Astrocyte (in vitro differentiated cells and primary cell): ENCODE data around the gene PLD1. TPM values are rescaled to one million over a fixed set of nuclear protein-coding genes. Genes with fewer than 3 reads are reported as not detected.

ENCODE experiments used
- DNase-seq: peaks from one replicate; pipeline ENCODE4 v3.0.0-alpha.2; 2010; ENCODE audit warnings: low read depth
- FAIRE-seq: peaks from 2 replicates; lab custom pipeline; 2011; peaks lifted over from hg19 to GRCh38; lab: Jason Lieb, UNC
- H2AFZ ChIP-seq: 2 replicates; pipeline ENCODE4 v1.6.0; 2012; ENCODE audit warnings: low read depth, low read length, inconsistent platforms
- H3K27ac ChIP-seq: 2 replicates; pipeline ENCODE4 v1.5.1; 2011; ENCODE audit warnings: low read depth, low read length, inconsistent platforms
- H3K27me3 ChIP-seq: 2 replicates; pipeline ENCODE4 v1.6.0; 2011; ENCODE audit warnings: low read length, inconsistent platforms; ENCODE audit not compliant: insufficient read depth
- H3K36me3 ChIP-seq: 2 replicates; pipeline ENCODE4 v1.5.1; 2011; ENCODE audit warnings: low read length, inconsistent platforms; ENCODE audit not compliant: insufficient read depth
- H3K4me1 ChIP-seq: 2 replicates; pipeline ENCODE4 v1.5.1; 2011; ENCODE audit warnings: low read length, inconsistent platforms; ENCODE audit not compliant: insufficient read depth
- H3K4me2 ChIP-seq: 2 replicates; pipeline ENCODE4 v1.6.0; 2012; ENCODE audit warnings: low read length, inconsistent platforms
- H3K4me3 ChIP-seq: 2 replicates; pipeline ENCODE4 v1.5.1; 2011; ENCODE audit warnings: low read depth, mild to moderate bottlenecking, low read length, inconsistent platforms; ENCODE audit not compliant: insufficient read depth
- H3K79me2 ChIP-seq: 2 replicates; pipeline ENCODE4 v1.6.0; 2012; ENCODE audit warnings: mild to moderate bottlenecking, low read length, inconsistent platforms; ENCODE audit not compliant: insufficient read depth
- H3K9ac ChIP-seq: 2 replicates; pipeline ENCODE4 v1.6.0; 2012; ENCODE audit warnings: mild to moderate bottlenecking, low read length, inconsistent platforms
- H3K9me3 ChIP-seq: 2 replicates; pipeline ENCODE4 v1.5.1; 2012; ENCODE audit warnings: low read depth, mild to moderate bottlenecking, low read length, inconsistent platforms; ENCODE audit not compliant: insufficient read depth
- H4K20me1 ChIP-seq: 2 replicates; pipeline ENCODE4 v1.6.0; 2012; ENCODE audit warnings: low read length, inconsistent platforms; ENCODE audit not compliant: insufficient read depth
- H3K27ac Mint-ChIP-seq: one replicate; pipeline ENCODE4 v1.8.0; 2021; ENCODE audit warnings: mild to moderate bottlenecking, mixed read lengths; ENCODE audit not compliant: unreplicated experiment
- H3K27me3 Mint-ChIP-seq: one replicate; pipeline ENCODE4 v1.8.0; 2021; ENCODE audit warnings: low read depth, mixed read lengths; ENCODE audit not compliant: unreplicated experiment
- H3K36me3 Mint-ChIP-seq: one replicate; pipeline ENCODE4 v1.8.0; 2021; ENCODE audit warnings: low read depth, mixed read lengths; ENCODE audit not compliant: unreplicated experiment
- H3K4me1 Mint-ChIP-seq: one replicate; pipeline ENCODE4 v1.8.0; 2021; ENCODE audit warnings: low read depth, mixed read lengths; ENCODE audit not compliant: unreplicated experiment
- H3K4me3 Mint-ChIP-seq: one replicate; pipeline ENCODE4 v1.8.0; 2021; ENCODE audit warnings: mild to moderate bottlenecking, moderate library complexity, mixed read lengths; ENCODE audit not compliant: unreplicated experiment
- H3K9me3 Mint-ChIP-seq: one replicate; pipeline ENCODE4 v1.8.0; 2021; ENCODE audit warnings: mild to moderate bottlenecking, mixed read lengths; ENCODE audit not compliant: unreplicated experiment
- EZH2 ChIP-seq: IDR thresholded peaks from 2 replicates; pipeline ENCODE4 v1.6.1; 2012; ENCODE audit warnings: mild to moderate bottlenecking, low read length, inconsistent platforms; ENCODE audit not compliant: insufficient read depth
- total RNA-seq: library from RNA; stranded (reverse); gene quantifications from 2 replicates; pipeline ENCODE4 v1.2.1, GENCODE V29; 2021
- TF ChIP-seq, protein P1 (sequence below): IDR thresholded peaks from 2 replicates; pipeline ENCODE4 v1.5.1; 2011; ENCODE audit warnings: low read depth, mild to moderate bottlenecking, inconsistent platforms, low read length, moderate library complexity; ENCODE audit not compliant: insufficient read depth

The PLD1 gene
- total RNA-seq, 1 donor from 2014 or later: 21.5 TPM

DNA sequence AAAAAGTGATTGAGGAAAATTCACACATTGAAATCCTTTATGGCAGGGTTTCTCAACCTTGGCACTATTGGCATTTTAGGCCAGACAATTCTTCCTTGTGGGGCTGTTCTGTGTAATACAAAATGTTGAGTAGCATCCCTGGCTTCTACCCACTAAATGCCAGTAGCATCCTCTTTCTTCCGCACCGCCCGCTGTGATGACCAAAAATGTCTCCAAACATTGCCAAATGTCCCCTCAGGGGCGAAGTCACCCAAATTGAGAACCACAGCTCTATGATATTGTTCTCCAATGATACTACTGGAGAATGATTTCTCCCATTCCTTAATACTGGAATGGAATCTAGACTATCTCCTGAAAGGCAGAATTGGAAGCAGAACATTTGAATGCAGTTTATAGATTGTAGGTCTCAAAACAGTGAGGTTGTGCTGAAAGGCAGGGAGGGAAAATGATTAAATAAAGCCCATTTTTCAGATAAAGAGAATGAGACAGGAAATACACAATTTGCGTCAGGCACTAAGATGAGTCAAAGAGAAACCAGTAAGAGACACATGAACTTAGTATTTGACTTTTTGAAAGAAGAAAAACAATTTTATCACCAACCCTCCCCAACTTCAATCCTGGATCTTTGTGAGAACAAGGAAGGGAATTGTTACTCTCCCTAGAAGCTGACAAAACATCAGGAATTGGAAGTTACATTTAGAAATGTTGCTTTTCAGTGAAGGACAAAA lies 248.5 kb downstream of the PLD1 start:
- Mint-ChIP-seq H3K4me1 (peaks cover 14% of the 10 kb centered on the region), H3K27me3 (peaks cover 3% of the 10 kb centered on the region), H3K9me3 (no peaks in the 10 kb centered on the region), H3K27ac (peak overlapping the region; percentile 36), H3K4me3 (no peak overlapping the region), H3K36me3 (peaks cover 2% of the 10 kb centered on the region)
- Histone ChIP-seq H3K27me3 (no peaks in the 10 kb centered on the region), H2AFZ (no peak overlapping the region), H3K79me2 (no peaks in the 10 kb centered on the region), H3K4me2 (no peak overlapping the region), H3K4me3 (no peak overlapping the region), H3K36me3 (no peaks in the 10 kb centered on the region), H3K9me3 (no peaks in the 10 kb centered on the region), H4K20me1 (no peaks in the 10 kb centered on the region), H3K4me1 (no peaks in the 10 kb centered on the region), H3K9ac (no peak overlapping the region), H3K27ac (no peak overlapping the region)
- TF ChIP-seq EZH2: no peak
- TF ChIP-seq, protein P1, sequence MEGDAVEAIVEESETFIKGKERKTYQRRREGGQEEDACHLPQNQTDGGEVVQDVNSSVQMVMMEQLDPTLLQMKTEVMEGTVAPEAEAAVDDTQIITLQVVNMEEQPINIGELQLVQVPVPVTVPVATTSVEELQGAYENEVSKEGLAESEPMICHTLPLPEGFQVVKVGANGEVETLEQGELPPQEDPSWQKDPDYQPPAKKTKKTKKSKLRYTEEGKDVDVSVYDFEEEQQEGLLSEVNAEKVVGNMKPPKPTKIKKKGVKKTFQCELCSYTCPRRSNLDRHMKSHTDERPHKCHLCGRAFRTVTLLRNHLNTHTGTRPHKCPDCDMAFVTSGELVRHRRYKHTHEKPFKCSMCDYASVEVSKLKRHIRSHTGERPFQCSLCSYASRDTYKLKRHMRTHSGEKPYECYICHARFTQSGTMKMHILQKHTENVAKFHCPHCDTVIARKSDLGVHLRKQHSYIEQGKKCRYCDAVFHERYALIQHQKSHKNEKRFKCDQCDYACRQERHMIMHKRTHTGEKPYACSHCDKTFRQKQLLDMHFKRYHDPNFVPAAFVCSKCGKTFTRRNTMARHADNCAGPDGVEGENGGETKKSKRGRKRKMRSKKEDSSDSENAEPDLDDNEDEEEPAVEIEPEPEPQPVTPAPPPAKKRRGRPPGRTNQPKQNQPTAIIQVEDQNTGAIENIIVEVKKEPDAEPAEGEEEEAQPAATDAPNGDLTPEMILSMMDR: no peak
- no peak for FAIRE-seq
- no peak for DNase-seq

DNA sequence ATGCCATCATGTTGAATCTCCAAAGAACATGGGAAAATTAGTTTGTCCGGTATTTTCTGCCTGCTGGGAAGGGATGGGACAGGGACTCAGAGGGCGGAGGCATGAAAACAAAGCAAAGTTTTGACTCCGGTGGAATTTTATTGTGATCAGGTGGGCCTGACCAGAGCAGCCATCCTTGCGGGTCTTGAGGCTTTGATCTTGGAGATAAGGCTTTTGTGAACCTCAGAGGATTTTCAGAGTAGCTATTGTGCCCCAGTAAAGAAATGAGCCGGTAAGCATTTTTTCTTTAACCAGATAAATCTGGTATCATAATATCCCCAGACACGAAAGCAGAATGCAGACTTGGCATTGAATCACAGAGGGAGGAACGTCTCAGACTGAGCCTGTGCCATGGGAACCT lies 250.7 kb downstream of the PLD1 start:
- no peaks in the 10 kb centered on the region for H3K9me3 ChIP-seq
- H3K27ac Mint-ChIP-seq: no peak overlapping the region
- no peak overlapping the region for H3K4me2 ChIP-seq
- DNase-seq: no peak
- H3K4me3 ChIP-seq: no peak overlapping the region
- peaks cover under 1% of the 10 kb centered on the region for H3K4me1 Mint-ChIP-seq
- H3K9ac ChIP-seq: no peak overlapping the region
- H3K36me3 Mint-ChIP-seq: peaks cover 2% of the 10 kb centered on the region
- no peaks in the 10 kb centered on the region for H3K4me1 ChIP-seq
- no peak for TF ChIP-seq EZH2
- TF ChIP-seq, protein P1: no peak
- no peak overlapping the region for H2AFZ ChIP-seq
- no peaks in the 10 kb centered on the region for H3K27me3 ChIP-seq
- H3K79me2 ChIP-seq: no peaks in the 10 kb centered on the region
- H3K4me3 Mint-ChIP-seq: no peak overlapping the region
- no peaks in the 10 kb centered on the region for H3K36me3 ChIP-seq
- FAIRE-seq: no peak
- no peaks in the 10 kb centered on the region for H4K20me1 ChIP-seq
- peaks cover 3% of the 10 kb centered on the region for H3K27me3 Mint-ChIP-seq
- no peaks in the 10 kb centered on the region for H3K9me3 Mint-ChIP-seq
- no peak overlapping the region for H3K27ac ChIP-seq

DNA sequence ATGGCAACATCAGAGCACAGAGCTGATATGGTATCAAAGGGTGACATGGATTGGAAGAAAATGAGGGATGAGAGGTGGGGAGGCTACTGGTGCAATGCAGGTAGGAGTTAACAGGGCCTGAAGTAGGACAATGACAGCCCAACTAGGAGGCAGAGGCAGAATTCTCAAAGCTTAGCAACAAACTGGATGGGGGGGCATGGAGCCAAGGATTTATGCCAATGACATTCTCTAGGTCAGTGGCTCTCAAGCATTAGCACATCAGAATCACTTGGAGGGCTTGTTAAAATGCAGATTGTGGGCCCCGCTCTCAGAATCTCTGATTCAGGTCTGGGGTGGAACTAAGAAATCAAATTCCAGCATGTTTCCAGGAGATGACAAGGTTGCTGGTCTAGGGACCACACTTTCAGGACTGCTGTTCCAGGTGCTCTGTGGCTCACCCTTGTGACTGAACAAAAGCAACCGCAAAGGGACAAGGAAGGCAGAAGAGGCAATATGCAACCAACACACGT lies 252.0 kb downstream of the PLD1 start:
- Histone ChIP-seq H3K9ac (no peak overlapping the region), H3K27me3 (no peaks in the 10 kb centered on the region), H4K20me1 (no peaks in the 10 kb centered on the region), H3K36me3 (no peaks in the 10 kb centered on the region), H3K79me2 (no peaks in the 10 kb centered on the region), H3K4me3 (no peak overlapping the region), H3K4me2 (no peak overlapping the region), H3K9me3 (no peaks in the 10 kb centered on the region), H2AFZ (no peak overlapping the region), H3K27ac (no peak overlapping the region), H3K4me1 (no peaks in the 10 kb centered on the region)
- Mint-ChIP-seq H3K4me1 (no peaks in the 10 kb centered on the region), H3K36me3 (peaks cover 2% of the 10 kb centered on the region), H3K27ac (no peak overlapping the region), H3K9me3 (no peaks in the 10 kb centered on the region), H3K27me3 (peaks cover 3% of the 10 kb centered on the region), H3K4me3 (no peak overlapping the region)
- TF ChIP-seq EZH2: no peak
- TF ChIP-seq, protein P1: no peak
- no peak for DNase-seq
- no peak for FAIRE-seq
